Left renal pelvis (tissue), 4 donors: ENCODE measurements around the gene TNNI2. TPM values are rescaled to one million over a fixed set of nuclear protein-coding genes. Genes with fewer than 3 reads are reported as not detected.
A peak's percentile ranks its signal among the peaks of the same experiment; 100 is the strongest.

Experiments used
- DNase-seq, 4 donors: peaks; one replicate each; pipeline ENCODE4 v3.0.0-alpha.2; 2013; ENCODE audit warnings: low read depth in 4 of 4, low spot score in 3 of 4
- polyA plus RNA-seq, 4 donors: library from polyadenylated mRNA; unstranded; fragments of 120-200 nt; gene quantifications; one replicate each; pipeline ENCODE4 v1.2.1, GENCODE V29; 2013; ENCODE audit not compliant: insufficient read length in 4 of 4

Gene TNNI2
- polyA plus RNA-seq, 4 donors, result 0.45 to 1.0 (median 0.78) TPM; not detected in 1

DNA sequence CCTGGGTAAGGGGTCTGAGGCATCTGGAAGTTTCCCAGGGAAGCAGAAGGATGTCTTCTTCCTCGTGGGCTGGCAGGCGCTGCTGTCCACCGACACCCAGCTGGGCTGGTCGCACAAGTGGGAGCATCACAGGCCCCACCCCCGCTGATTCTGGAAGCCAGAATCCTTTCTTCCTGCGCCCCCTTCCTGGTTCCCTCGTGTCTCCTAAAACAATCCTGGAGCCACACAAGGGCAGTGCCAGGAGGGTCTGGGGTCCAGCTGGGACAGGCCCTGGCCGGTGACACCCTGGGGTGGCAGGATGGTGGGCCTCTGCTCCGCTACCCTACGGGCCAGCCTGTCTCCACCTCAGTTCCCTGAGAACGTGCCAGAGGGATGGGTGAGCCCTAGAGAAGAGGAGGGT lies 18.3 kb downstream of the TNNI2 start:
- DNase-seq, result no peak

DNA sequence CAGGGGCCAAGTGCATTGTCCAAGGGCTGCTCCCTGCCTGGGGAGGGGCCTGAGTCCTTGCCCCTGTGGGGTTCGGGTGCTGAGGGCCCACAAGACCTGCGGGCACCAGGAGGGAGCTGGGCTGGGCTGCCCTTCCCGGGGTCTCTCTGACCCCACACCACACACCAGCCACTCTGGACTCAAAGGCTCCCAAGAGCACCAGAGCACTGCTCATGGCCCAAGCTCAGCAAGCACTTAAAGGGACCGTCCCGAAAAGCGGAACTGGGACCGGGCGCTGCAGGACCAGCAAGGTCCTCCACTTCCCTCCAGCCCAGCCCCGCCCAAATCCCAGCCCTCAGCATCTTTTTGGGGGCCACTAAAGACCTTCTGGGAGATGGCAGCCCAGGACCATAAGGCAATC lies 19.4 kb downstream of the TNNI2 start:
- no peak for DNase-seq

DNA sequence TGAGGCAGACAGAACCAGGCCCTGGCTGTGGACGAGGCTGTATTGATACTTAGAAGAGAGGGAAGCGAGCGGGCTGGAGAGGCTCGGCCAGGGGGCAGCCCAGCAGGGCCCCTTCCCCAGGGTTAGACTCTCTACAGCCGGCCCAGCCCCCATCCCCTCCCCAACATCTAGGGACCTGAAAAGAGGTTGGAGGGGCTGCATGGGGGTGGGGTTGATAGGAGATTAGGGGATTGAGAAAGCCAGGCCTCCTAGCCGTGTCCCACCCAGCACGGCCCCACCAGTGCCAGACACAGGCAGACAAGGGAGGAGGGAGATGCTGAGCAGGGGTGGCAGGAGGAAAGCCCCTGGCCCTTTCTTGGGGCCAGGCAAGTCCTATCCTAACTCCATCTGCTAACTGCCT lies 19.8 kb downstream of the TNNI2 start:
- DNase-seq, result no peak

DNA sequence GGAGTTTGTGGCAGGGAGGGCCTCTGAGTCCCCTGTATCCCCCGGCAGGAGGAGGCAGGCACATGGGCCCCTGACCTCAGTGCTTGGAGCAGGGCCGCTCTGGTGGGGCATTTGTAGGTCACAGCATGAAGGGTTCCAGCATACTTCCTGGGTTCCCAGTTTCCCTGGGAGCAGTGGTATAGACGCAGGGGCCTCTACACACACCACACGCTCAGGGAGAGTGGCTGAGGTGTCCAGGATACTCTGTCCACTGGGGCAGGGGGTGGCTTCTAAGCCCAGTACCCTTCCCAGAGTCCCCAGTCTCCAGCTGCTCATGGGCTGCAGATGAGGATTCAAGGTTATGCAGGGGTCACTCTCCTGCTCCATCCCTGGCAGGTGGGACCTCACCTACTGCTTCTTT lies 20.2 kb downstream of the TNNI2 start:
- DNase-seq, result no peak

DNA sequence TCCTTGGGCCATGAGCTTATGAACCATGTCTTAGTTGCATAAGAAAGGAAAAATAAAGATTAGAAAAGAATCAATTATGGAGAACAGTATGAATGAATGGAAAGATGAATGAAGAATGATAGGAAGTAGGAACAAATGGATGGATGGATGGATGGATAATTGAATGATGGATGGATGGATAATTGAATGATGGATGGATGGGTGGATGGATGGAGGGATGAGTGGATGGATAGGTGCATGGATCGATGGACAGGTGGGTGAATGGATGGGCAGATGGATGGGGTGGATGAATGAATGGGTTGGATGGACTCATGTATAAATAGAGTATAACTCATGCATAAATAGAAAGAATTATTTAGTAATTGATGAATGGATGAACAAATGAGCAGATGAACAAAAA lies 21.3 kb downstream of the TNNI2 start:
- no peak for DNase-seq

DNA sequence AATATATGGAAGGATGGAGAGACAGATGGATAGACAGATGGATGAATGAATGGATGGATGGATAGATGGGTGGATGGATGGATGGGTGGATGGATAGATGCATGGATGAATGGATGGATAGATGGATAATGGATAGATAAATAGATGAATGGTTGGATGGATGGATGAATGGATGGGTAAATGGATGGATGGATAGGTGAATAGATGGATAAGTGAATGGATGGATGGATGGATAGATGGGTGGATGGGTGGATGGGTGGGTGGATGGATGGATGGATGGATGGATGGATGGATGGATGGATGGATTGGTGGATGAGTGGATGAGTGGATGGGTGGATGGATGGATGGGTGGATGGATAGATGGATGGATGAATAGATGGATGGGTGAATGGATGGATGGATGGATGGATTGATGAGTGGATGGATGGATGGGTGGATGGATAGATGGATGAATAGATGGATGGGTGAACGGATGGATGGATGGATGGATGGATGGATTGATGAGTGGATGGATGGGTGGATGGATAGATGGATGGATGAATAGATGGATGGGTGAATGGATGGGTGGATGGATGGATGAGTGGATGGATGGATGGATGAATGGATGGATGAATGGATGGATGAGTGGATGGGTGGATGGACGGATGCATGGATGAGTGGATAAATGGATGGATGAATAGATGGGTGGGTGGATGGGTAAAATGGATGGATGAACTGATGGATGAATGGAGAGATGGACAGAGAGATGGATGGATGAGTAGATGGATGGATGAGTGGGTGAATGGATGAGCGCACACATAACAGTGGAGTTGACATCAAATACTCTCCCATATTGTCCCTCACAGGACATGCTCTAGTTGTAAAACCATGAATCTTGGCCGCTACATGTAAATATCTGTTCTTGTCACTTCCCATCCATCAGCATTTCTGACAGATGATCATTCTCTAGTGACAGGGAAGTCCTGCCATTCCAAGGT lies 22.9 kb downstream of the TNNI2 start:
- no peak for DNase-seq

DNA sequence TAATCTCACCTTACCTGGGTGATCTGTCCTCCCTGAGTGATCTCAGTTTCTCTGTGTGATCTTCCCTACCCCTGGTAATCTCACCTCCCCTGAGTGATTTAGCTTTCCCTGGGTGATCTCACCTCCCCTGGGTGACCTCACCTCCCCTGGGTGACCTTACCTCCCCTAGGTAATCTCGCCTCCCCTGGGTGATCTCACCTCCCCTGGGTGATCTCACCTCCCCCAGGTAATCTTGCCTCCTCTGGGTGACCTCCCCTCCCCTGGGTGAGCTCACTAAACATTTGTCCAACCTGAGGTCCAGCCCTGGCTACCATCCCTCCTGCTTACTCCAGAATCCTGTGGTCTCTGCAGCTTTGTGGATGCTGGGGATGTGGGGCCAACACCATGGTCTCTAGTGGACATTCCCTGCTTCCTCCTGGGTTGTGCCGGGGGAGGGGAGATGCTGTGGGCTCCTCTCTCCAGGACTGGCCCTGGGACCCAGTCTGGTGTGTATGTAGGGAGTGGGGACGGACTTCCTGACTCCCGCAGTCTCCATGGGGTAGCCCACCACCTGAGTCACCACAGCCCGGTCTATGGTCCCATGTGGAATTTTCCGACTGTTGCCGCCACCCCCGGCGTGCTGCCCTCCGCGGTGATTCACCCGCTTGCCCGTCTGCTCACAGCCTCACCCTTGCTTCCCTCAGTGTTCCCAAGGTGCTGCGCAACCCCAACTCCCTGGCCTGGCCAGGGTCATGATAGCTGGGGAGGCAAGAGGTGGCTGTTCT lies 24.0 kb downstream of the TNNI2 start:
- no peak for DNase-seq

DNA sequence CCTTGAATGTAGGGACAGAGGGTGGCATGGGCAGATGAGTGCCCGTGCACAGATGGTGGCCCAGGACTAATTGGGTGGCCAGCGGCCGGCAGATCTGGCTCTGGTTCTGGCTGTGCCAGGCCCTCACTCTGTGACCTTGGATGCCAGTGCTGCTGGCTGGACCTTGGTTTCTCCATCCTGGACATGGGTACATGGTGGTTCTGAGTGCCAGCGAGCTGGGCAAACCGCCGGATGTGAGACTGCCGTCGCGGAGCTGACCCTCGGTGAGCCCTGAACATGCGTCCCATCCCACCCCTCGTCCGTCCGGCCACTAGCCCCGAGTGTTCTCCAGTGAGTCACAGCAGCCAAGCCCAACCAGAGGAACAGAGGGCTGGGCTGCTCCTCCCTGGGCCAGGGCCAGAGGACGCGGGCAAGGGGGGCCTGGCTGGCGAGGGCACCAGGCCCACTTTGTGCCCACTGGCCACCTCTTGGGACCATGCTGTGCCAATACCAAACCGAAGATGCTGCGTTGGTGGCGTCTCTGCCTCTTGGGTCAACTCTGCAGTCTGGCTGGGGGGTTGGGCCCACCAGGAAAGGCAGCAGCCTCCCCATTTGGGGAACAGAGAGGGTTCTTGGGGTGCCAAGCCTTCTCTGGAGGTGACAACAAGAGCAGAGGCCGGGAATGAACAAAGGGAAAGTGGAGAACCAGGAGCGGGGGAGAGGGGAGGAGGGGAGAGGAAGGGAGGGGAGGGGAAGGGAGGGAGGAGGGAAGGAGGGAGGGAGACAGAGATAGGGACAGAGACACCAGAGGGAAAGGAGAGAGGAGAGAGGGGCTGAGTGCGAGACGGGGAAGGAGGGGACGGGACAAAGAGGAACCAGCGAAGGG lies 24.8 kb downstream of the TNNI2 start:
- DNase-seq, result peak in 2 of 4 donors; percentile 70 to 74

DNA sequence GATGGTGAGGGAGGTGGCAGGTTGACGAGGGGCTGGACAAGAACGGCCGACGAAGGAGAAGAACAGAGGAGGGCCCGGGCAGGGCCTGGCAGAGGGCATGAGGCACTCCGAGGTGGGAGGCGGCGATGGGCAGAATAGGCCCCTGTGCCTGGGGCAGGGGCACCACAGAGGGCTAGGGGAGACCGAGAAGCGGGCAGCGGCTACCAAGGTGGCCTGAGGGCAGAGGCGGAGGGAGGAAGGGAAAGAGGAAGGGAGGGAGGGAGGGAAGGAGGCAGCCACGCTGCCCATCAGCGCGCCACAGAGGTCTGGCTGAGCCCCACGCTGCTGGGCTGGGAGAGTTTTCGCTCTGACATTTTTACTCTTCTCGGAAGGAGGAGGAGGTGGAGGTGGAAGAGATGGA lies 25.4 kb downstream of the TNNI2 start:
- DNase-seq, result no peak

DNA sequence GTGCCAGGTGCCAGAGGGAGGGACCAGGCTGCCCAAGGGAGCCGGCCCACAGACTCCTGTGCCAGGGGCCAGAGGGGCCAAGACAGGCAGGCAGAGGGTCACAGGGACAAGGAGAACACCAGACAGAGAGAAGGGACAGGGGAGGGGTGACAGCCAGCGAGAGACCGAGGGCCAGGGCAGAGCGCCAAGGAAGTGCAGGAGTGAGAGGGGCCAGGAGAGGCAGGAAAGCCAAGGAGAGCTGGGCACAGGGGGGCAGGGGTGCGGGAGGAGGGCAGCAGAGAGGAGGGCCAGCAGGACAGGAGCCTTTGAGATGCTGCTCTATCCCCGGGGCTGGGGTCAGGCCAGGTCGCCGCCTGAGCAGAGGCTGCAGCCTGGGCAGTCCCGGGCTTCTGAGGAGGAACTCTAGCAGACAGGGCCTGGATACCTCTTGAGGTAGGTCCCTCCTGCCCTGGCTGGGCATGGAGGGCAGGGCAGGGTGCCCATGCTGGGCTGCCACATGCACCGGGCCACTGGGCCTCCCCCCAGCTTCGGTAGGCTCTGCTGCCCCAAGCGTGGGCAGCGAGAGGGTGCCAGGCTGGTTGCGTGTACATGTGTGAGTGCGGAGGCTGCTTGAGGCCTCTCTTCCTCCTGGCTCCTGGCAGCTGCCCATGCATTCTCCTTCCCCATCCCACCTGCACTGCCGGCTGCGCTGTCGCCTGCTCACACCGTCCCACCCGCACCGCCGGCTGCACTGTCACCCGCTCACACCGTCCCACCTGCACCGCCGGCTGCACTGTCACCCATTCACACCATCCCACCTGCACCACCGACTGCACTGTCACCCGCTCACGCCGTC lies 26.3 kb downstream of the TNNI2 start:
- DNase-seq, result no peak

DNA sequence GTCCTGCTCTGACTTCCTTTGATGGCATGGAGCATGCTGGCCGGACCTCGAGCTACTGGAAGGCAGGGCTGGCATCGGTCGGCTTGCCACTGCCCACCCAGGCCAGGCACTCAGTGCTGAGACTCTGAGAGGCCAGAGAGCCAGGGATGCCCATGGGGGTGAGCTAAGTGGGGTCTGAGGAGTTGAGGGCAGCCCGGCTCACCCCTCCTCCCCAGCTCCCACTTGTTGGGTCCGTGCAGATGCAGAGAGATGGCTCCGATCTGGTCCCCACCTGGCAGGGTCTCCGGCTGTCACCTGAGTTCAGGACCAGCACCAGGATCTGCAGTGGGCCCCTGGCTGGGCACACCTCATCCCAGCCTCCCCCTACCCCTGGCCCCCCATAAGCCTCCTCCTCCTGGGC lies 27.4 kb downstream of the TNNI2 start:
- DNase-seq, result no peak

DNA sequence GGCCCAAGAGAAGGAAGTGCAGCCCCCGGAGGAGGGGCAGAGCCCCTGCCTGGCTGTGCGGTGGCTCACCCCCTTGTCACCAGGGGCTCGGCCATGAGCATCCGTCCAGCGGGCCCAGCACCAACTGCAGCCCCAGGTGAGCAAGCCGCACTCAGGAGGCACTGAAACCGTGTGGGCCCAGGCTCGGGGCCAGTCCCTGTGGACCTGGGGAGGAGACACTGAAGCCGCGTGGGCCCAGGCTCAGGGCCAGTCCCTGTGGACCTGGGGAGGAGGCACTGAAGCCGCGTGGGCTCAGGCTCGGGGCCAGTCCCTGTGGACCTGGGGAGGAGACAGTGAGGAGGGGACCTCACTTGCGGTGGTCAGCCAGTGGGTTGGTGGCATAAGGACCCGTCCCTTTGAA lies 28.0 kb downstream of the TNNI2 start:
- DNase-seq, result no peak

DNA sequence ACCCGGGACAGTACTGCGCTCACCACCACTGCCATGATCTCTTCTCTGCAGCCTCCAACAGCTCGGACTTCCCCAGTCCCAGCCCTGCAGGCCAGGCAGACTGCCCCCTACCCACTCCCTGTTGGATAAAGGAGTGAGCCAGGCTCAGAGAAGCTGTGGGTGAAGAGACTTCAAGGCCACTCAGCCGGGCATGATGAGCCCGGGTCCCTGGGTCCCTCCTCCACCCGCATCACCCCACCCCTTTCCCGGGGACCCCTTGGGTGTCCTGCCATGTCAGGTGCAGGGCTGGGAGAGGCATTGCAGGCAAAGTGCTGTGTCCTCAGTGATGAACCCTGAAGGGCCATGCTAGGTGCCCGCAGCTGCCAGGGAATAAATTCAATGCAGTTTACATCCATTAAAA lies 28.6 kb downstream of the TNNI2 start:
- no peak for DNase-seq

DNA sequence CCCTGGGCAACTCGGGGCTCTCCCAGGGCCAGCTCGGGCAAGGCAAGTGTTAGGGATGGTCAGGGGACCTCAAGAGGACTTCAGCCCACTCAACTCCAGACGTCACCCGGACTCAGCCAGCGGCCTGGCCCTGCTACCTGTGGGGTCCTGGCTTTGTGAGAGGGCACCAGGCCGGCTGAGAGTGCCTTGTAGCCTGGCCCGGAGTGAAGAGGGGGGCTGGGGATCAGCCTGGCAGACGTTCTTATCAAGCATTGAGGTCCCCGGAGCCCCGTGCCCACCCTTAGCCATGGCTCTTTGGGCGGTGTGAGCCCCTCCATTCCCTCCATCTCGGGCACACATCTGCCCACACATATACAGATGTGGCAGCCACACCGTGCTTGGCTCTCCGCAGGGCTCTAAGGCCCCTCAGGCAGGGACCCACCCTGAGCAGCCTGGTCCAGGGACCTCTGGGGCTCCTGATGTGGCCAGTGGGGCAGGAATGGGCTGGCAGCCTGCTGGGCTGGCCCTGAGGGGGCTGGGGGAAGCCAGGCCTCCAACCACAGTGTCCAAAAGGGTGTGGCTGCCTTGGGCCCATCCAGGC lies 29.4 kb downstream of the TNNI2 start:
- no peak for DNase-seq

DNA sequence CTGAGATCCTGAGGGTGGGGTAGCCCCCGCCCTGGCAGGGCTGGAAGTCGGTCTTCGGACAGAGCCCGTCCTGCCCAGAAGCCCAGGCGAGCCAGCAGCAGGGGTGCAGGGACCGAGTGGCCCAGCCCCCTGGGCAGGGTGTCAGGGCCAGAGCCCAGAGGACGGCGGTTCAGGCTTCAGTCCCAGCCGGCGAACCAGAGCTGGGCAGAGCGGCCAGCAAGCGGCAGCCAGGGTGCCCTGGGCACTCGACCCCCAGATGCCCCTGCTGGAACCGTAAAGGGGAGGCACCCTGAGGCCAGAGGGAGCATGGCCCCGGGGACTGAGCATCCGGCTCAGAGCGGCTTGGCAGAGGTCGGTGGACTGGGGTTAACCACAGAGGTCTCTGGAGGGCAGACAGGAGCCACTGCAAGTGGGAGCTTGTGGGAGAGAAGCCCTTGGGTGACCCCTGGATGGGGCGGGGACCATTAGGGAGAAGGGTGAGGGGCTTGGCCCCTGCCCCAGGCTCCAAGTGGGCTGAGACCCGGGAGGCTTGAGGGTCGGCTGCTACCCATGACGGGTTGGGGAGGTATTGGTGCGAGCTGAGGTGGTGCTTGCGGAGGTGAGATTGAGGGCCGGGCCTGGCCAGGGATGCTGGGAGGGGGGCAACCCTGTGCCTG lies 30.0 kb downstream of the TNNI2 start:
- no peak for DNase-seq

DNA sequence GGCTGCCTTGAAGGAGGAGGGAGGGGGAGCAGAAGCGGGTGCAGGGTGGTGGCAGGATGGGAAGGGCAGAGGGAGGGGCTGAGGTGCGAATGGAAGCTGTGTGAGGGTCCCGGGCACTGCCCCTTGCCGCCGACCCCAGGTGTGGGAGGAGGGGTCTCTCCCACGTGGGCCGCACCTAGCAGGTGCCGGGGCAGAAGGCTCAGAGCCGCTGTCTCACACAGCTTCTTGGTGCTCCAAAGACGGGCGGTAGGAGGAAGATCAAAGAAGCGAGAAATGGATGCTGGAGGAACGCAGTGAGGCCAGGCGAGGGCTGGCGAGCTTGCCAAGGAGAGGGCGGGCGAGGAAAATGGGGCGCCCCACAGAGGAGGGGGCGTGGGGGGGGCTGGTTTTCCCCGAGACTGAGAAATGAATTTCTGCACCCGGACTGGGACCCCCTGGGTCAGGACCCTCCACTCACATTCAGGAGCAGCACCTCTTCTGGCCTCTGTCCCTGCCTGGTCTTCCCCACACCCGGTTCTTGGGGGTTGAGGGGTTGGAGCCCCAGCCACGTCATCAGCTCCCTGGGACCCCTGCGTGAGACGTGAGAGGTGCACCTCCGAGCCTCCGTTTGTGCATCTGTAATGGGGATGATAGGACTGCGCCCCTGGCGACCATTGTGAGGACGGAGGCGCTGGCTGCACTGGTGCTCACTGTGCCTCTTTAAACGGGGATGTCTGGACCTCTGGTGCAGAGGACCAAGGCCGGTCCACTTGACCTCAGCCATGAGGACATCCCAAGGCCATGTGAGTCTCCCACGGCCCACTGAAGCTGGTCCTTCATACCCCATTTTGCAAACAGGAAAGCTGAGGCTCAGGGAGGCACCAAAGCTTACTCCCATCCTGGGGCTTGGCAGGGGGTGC lies 30.9 kb downstream of the TNNI2 start:
- DNase-seq, result no peak

DNA sequence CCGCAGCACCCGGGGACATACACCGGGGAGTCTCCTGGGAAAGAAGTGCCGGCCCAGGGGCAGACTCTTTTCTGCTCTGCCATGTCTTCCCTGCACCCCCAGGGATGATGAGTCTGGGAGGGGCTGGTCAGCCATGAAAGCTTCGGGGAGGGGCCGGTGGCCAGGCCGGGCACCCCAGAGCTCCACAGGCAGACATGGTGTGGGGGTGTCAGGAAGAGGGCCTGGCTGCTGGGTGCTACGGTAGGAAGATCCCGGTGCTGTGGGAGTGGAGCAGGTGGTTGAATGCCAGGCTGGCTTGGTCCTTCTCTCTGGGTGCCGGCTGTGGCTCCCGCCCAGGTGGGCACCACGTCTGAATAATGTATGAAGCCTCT lies 31.5 kb downstream of the TNNI2 start:
- no peak for DNase-seq
